Kidney tubule cell (primary cell): Measurements from ENCODE around the gene CDKL2.

Source experiments
- DNase-seq: peaks from one replicate; pipeline ENCODE4 v3.0.0-alpha.2; 2018; ENCODE audit warnings: low spot score

Gene CDKL2

DNA sequence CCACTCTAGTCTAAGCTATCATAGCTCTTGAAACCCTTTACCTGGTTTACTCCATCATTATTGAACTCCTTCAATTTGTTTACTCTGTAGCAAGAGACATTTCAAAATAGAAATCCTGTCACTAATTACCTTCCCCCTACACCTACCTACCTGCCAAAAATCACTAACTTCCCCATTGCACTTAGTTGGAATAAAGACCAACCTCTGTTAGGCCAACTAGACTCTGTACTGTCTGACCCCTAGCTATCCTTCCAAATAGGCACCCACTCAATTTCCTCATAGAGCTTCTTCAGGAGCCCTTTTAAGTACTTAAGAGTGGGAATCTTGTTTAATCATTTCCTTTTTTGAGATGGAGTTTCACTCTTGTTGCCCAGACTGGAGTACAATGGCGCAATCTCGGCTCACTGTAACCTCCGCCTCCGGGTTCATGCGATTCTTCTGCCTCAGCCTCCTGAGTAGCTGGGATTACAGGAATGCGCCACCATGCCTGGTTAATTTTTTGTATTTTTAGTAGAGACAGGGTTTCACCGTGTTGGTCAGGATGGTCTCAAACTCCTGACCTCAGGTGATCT is 8.9 kb upstream of the CDKL2 start:
- peak; percentile 35 for DNase-seq

DNA sequence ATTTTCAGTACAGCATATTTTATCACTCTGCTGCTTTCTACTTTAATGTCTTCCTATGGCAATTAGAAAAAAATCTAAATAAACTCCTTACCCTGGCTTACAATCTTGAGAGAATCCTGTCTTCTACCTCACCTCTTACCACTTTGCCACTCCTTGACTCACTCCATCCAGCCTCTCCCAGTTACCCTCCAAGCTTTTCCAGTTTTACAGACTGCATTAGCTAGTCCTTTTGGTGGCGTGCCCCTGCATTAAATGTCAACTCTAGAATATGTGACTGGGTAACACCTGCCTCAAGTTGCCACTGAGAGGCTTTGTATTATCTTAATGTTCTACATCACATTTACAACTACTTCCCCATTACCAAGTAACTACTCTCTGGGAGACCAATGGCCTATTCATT is 7.5 kb upstream of the CDKL2 start:
- no peak for DNase-seq

DNA sequence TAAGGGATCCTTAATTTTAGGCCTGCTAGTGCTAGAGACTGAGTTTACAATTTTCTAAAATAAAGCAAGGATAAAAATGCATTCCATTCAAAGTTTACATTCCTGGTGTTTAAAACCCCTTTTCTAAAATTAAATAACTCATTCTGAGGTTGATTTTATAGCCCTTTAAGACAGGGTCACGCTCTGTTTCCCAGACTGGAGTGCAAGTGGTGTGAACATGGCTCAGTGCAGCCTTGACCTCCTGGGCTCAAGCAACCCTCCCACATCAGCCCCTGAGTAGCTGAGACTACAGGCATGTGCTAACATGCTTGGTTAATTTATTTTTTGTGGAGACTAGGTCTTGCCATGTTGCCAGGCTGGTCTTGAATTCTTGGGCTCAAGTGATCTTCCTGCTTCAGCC is 6.8 kb upstream of the CDKL2 start:
- DNase-seq = peak; percentile 71

DNA sequence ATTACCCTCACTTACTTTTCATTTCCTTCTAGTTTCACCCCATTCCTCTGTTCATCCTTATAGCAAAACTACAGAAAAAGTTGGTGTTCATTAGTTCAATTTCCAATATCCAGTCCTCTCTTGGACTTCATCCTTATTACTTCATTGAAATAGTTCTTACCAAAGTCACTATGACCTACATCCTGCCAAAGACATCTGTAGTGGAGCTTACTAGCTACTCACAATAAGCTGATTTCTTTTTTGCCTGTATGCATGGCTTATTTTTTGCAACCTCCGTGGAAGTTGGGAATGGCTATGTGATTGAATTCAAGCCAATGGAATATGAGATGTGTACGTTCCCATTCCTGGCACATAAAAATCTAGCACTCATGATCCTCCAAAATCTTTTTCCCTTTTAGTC is 4.6 kb upstream of the CDKL2 start:
- DNase-seq = no peak

DNA sequence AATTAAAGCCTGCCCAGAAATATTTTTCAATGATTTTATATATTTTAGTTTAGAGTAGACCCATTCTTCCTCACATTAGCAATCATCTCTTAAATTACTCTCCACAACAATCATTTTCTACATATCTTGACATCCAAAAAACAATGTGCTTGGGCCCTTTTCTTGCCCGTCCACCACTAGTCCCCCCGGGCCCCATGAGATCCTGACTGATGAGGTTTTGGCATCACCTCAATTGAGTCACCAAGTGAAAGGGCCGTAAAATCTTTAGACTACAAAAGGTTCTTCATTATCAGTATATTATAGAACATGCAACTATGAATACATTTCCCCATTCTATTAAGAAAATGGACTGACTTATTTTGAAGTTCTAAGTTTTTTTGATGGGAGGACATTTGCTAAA is 4.0 kb upstream of the CDKL2 start:
- no peak for DNase-seq

DNA sequence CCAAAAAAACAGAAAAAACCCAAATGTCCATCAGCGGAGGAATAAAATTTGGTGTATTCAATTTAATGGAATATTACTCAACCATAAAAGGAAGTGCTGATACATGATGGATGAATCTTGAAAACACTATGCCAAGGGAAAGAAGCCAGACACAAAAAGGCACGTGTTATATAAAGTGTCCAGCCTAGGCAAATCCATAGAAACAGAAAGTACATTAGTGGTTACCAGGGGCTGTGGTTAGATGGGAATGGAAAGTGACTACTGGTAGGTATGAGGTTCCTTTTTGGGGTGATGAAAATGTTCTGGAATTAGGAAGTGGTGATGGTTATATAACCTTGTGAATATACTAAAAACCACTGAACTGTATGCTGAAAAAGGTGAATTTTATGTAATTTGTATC is 3.5 kb upstream of the CDKL2 start:
- DNase-seq = peak; percentile 74

DNA sequence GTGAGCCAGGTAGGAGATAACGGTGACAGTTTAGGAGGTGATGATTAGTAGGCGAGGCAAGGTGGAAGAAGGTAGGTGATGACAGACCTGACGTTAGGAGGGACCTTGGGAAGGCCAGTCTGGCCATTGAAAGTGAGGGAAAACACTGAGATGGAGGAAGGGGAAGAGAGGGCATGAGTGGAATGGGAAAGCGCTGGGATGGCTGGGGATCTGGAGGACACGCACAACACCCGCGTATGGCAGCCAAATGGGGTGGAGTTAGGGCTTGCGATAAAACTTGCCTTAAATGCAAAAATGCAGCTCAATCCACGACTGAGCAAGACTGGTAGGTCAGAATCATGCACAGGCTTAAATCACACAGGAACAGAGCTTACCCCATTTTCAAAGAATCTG is 605 bp upstream of the CDKL2 start:
- no peak for DNase-seq

DNA sequence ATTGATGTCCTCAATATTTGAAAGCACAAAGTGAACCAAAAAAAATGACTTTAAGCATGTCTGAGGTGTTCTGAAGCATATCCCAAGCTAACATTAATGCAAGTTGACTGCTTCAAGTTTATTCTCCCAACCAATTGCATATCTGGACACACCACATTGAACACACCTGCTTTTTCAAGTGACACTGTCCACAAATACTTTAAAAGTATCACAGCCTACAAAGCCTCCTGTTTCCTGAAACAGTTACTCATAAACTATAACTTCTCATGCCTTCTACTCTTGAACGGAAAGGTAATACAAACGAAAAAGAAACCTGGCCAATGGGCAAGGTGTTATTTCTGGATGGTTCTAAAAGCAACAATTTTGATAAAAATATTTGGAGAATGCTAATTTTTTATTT is 1.1 kb downstream of the CDKL2 start:
- peak; percentile 80 for DNase-seq

DNA sequence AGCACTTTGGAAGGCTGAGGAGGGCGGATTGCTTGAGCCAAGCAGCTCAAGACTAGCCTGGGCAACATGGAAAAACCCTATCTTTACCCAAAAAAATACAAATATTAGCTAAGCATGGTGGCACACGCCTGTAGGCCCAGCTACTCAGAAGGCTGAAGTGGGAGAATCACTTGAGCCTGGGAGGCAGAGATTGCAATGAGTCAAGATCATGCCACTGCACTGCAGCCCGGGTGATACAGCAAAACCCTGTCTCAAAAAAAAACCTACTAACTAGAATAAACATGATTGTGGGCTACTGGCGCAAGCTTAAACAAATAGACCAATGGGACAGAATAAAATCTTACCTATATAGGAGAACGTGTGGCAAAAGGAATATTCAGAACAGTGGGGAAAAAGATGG is 7.3 kb downstream of the CDKL2 start:
- no peak for DNase-seq

DNA sequence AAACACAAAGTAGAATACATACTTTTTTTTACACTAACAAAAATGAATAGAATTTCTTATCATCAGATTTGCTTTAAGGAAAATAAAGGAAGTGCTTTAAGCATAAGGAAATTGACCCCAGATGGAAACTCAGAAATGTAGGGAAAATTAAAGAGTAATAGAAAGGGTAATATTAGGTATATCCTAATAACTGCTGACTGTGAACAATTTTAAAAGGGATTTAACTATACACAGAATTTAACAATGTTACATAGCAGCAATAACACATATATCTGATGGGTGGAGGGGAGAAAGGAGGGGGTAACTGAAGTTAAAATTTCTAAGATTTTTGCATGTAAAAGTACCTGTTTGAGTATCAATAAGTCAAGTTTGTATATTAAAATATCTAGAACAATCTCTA is 8.6 kb downstream of the CDKL2 start:
- no peak for DNase-seq

DNA sequence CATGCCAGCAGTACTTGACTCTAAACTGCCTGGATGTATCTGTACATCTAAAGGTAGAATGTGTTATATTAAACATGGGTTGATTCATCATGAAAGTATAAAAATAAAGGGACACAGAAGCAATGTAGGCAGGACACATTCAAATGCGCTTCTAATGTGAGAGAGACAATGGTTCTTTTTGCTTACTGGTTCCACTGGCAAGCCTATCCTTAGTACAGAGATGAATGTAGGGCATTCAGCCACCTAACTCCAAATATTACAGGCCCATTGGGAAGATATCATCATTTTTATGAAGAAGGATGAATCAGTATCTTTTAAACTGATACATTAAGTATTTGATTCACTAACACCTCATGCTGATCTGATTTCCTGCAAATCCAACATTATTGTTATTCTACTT is 18.0 kb downstream of the CDKL2 start:
- DNase-seq = no peak

DNA sequence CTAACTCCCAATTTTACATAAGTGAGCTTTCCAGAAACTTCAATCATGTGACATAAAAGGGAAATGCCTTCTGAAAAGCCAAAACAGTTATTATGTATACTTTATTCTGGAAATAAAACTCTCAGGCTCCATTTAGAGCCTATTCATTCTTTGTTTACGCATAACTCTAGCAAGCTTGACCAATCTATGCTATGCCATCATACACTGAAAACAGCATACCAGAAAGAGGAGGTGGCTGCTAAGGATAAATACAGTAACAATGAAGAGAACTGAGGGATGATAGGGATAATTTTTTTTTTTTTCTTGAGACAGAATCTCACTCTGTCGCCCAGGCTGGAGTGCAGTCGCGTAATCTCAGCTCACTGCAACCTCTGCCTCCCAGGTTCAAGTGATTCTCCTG is 24.4 kb downstream of the CDKL2 start:
- no peak for DNase-seq

DNA sequence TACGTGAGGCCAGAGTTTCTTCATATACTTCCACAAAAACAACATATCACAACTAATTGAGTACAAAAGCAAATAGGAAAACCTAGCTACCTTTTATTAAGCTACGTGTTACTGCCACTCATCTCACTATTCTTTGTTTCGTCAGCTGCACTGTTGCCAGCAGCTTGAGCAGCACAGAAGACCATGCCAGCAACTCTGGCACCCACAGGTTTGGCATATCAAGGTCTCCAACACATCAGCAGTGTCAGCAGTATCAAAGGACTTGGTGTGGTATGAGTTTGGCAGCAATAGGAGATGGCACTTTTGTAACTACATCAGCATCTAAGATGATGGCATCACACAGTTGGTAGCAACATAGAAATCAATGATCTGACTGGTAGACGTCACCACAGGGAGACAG is 30.7 kb downstream of the CDKL2 start:
- no peak for DNase-seq

DNA sequence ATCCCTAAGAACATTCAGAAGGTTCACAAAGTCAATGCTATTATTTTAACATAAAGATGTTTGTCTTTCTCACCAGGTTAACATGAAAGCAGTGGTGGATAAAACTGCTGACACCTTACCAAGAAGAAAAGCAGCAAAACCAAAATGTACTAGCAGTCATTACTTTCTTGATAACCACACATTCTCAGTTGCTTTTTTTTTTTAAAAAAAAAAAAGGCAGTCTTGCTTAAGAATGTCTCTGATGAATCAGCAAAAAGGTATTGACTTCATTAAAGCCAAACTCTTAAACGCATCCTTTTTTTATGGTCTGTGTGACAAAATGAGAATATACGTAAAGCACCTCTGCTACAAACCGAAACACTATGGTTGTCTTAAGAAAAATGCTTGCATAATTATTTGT is 31.9 kb downstream of the CDKL2 start:
- DNase-seq = peak; percentile 38

DNA sequence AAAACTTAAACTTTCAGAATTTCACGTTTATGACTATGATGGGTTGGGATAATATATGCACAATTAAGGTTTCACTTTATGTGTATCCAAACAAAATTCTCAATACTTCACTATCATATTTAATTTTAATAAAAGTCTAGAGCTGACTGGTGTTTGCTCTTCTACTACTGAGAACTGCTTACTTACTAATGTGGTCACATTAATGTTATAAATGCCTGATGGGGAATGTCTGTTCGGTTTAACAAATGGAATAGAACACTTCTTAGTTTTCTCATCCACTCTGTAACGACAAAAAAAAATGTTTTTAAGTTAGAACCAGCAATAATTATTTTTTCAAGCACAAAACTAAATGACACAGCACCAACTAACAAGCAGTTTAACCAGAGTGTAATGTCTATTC is 34.3 kb downstream of the CDKL2 start:
- DNase-seq = no peak

DNA sequence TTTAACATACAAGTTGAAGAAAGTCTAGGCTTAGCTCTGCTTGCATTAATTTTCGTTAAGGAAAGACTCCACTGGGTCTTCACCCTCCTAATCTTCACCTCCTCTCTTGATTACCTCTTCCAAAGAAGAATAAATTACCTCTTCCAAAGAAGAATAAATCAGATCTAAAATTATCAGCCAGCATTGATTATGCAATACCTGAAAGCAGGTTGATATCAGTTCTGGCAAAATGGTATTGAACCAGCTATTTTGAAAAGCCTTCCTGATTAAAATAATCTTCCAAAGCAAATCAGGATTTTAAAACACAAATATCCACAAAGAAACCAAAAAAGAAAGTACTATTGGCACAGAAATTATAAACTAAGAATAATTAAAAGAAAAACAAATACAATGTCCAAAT is 36.9 kb downstream of the CDKL2 start:
- no peak for DNase-seq

DNA sequence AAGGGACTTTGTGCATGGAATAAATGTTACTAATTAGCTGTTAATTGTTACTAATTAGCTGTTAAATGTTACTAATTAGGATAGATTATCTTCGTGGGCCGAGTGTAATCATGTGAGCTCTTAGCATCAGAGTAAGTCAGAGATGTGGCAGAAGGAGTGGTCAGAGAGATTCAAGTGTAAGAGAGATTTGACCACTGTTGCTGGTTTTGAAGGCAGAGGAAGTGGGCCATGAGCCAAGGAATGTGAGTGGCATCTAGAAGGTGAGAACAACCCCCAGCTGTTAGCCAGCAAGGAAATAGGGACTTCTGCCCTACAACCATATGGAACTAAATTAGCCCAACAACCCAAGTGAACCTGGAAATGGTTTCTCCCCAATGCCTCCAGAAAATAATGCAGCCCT is 46.3 kb downstream of the CDKL2 start:
- DNase-seq = peak; percentile 52

DNA sequence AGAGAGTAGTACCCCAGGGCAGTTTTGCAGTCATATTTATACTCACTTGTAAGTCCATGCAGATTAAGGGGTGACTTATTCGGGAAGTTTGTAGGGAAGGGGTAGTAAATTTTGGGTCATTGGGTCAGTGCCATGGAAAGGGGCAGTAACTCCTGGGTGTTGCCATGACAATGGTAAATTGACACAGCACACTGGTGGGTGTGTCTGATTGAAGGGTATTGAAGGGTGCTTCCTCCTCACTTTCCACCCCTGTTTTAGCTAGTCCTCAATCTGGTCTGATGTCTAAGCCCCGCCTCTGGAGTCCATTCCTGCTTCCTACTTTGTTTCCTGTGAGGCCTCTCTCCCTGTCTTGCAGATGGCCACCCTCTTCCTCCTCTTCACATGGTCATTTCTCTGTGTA is 62.6 kb downstream of the CDKL2 start:
- DNase-seq = no peak

DNA sequence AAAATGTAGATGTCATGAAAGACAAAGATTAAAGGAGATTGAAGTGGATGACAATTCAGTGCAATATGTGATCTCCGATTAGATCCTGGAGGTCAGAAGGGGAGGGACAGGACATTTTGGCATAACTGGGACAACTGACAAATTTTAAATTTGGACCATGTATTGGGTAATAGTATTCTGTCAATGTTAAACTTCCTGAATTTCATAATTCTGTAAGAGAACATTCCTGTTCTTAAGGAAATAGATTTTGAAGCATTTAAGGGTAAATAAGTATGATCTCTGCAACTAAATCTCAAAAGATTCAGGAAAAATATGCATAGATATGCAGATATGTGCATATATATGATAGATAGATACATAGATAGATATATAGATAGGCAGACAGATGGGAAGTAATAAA is 63.4 kb downstream of the CDKL2 start:
- DNase-seq = no peak

DNA sequence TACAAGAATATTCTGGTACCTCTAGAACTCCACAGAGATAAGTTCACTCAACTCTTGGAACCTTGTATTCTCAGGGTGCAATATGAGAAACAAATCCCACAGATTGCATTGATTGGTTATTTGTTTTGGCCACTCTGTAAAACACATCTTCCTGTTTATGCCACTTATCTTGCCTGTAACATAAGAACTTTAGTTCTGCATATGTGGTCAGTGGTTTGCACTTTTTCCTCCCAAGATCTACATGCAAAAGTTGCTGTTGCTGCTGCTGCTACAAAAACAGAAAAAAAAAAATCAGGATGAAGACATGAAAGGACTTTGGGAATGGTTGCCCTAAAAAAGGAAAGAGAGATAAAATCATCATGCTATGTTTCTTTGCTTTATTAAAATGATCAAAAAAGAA is 64.8 kb downstream of the CDKL2 start:
- no peak for DNase-seq

DNA sequence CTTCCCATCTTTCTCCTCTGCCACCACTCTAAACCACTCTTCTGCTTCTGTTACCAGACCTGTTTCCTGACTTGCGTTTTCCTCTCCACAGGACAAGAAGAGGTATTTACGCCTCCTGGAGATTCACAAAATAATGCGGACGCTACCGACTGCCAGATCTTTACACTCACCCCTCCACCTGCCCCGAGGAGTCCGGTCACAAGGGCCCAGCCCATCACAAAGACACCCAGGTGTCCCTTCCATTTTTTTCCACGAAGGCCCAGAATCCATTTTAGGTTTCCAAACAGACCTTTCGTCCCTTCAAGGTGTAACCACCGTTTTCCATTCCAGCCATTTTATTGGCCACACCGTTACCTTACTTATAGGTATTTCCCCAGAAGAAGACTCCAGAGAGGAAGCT is 66.3 kb downstream of the CDKL2 start:
- no peak for DNase-seq

DNA sequence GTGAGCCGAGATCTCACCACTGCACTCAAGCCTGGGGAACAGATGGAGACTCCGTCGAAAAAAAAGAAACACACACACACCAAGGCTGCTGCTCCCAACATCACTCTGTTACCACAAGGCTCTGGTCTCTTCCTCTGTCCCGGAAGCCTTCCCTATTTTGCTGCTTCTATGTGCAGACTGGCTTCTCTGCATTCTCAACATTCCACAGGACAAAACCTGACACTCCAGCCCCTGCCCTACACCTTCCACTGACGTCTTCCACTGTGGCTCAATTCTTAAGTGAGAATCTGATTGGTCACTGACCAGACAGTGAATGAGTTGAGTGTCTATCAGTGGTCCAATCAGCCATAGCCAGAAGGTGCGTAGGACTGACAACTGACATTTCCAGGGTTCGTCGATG is 68.5 kb downstream of the CDKL2 start:
- peak; percentile 78 for DNase-seq

DNA sequence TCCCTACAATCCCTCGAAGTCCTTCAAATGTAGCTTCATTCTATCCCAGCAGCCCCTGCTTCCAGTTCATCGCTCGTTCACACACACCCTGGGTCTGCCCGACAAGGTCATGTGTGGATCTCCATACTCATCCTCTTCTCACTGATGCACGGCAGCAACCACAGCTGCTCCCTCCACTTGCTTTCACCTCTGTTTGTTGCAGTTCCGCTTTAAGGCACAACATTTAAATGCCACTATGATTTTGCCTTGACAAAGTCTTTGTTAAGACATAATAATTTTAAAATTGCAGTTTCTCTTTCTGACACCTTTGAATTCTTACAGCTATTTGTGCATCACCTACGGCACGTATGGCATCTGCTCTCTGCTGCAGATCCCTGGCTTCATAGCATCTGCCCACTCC is 72.6 kb downstream of the CDKL2 start:
- DNase-seq = no peak

DNA sequence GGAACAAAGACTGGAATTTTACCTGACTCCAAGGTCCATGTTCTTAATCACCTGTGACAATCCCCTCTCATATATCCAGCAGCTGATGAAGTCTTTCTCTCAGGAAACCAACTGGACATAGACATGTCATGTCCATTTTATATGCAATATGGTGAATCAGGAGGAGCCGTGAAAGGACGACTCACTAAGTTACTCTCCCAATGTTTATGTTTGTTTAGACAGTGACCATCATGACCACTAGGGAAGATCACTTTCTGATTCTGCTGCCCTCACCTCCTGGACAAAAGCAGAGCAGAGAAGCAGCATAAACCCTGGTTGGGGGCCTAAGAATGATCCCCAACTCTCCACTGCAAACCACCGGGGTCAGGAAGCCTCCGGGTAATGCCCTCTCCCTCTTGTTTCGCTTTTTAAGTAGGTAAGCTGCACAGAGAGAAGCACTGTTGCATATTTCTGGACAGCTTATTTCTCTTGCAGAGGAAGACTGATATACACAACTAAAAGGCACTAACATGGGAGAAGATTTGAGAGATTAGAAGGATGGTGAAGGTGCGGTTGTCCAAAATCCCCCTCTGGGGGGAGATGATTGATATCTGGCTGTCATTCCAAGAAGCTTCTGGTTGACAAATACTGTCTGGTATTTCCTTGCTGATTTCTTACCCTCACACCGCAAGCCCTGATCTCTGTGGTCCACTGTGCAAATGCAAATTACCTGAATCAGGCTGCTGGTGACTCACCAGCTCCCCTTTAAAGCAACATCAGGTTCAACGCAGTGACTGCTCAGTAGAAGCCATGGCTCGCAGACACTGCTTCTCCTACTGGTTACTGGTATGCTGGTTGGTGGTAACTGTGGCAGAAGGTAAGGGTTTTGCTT is 74.8 kb downstream of the CDKL2 start, which contains the start of gene ODAPH:
Gene ODAPH, plus strand, starts transcription at position 773 of the 871 bp plus-strand sequence. Its CDS starts 17 bp downstream, at position 790.
- peak; percentile 96 for DNase-seq
